Esophagus muscularis mucosa (tissue), 3 donors: Measurements from ENCODE around the gene FREM3.

Experiments
- POLR2A ChIP-seq: fragments of 450-650 bp; IDR thresholded peaks from one replicate; pipeline ENCODE4 v1.6.1; 2017; ENCODE audit warnings: antibody characterized with exemption, moderate library complexity, mild to moderate bottlenecking, low read depth
- POLR2AphosphoS5 ChIP-seq, 2 donors: sonication (generic); formaldehyde crosslinking; IDR thresholded peaks; one replicate each; pipeline ENCODE4 v1.6.1; 2017; ENCODE audit warnings: antibody characterized with exemption in 2 of 2
- TF ChIP-seq, protein P1 (sequence below), 3 experiments: fragments of 200-600 bp in 2 of 3; fragments of 450-650 bp in 1 of 3; sonication (generic) in 2 of 3; IDR thresholded peaks; one replicate each; pipeline ENCODE4 v1.5.1; 2017 to 2019; ENCODE audit warnings: antibody characterized with exemption in 3 of 3, mild to moderate bottlenecking in 2 of 3, moderate library complexity in 1 of 3

DNA sequence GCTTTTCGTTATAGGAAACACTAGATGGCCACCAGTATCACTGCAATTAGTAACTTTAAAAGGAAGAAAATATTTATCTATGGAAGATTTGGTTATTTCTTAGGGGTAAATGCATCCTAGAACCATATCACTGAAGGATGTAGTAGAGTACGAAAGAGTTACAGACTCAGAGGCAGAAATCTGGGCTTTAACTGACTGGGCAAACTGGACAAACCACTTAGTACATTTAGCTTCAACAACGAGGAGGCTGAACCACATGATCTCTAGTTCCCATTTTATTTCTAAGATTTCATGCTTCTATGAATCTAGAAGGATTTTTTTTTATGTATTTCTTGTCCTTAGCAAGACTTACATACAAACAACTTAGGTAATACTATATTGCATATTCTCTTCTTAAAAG lies 94.0 kb downstream of the FREM3 start:
- TF ChIP-seq, protein P1, sequence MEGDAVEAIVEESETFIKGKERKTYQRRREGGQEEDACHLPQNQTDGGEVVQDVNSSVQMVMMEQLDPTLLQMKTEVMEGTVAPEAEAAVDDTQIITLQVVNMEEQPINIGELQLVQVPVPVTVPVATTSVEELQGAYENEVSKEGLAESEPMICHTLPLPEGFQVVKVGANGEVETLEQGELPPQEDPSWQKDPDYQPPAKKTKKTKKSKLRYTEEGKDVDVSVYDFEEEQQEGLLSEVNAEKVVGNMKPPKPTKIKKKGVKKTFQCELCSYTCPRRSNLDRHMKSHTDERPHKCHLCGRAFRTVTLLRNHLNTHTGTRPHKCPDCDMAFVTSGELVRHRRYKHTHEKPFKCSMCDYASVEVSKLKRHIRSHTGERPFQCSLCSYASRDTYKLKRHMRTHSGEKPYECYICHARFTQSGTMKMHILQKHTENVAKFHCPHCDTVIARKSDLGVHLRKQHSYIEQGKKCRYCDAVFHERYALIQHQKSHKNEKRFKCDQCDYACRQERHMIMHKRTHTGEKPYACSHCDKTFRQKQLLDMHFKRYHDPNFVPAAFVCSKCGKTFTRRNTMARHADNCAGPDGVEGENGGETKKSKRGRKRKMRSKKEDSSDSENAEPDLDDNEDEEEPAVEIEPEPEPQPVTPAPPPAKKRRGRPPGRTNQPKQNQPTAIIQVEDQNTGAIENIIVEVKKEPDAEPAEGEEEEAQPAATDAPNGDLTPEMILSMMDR (IDR thresholded peaks at IDR 0.05) = no peak
- no peak for TF ChIP-seq POLR2A
- no peak for TF ChIP-seq POLR2AphosphoS5 (IDR thresholded peaks at IDR 0.05)
